ENCODE data around the gene SBSN. TPM values are rescaled to one million over a fixed set of nuclear protein-coding genes. Genes with fewer than 3 reads are reported as not detected.

Gene SBSN
- total RNA-seq, 1 donor from 2014 or later = not detected

GRCh38 chr19:35474104-35474503 is 54.0 kb downstream of the SBSN start:
- Histone ChIP-seq H3K4me1 (no peaks in the 10 kb centered on the region), H3K9me3 (replicated peaks) (no peaks in the 10 kb centered on the region), H3K27me3 (ENCODE audit: low read depth) (peaks cover 5% of the 10 kb centered on the region), H3K4me3 (no peak overlapping the region), H3K36me3 (no peaks in the 10 kb centered on the region), H3K27ac (replicated peaks) (no peak overlapping the region)
- DNase-seq = no peak
- TF ChIP-seq CTCF (IDR thresholded peaks at IDR 0.05; ENCODE audit: borderline replicate concordance) = no peak
- intact Hi-C loops (cut with micrococcal nuclease) = no loop called here

Other genes with a start within 250 kb of the SBSN start
- not detected for gene HAMP, start 245.8 kb downstream of the SBSN start, total RNA-seq
- gene MAG, start 236.2 kb downstream of the SBSN start, total RNA-seq = not detected
- gene CD22, start 199.1 kb downstream of the SBSN start, total RNA-seq = not detected
- gene FFAR1, start 180.4 kb downstream of the SBSN start, total RNA-seq = not detected
- gene FFAR3, start 169.9 kb downstream of the SBSN start, total RNA-seq = not detected
- gene GPR42, start 157.2 kb downstream of the SBSN start, total RNA-seq = not detected
- 0.27 TPM for gene FFAR2, start 80.1 kb downstream of the SBSN start, total RNA-seq
- not detected for gene KRTDAP, start 37.8 kb downstream of the SBSN start, total RNA-seq
- 7.9 TPM for gene DMKN, start 14.7 kb downstream of the SBSN start, total RNA-seq
- gene GAPDHS, start 5.1 kb upstream of the SBSN start, total RNA-seq = not detected
- gene TMEM147, start 17.3 kb upstream of the SBSN start, total RNA-seq = 84.3 TPM
- gene ATP4A, start 35.3 kb upstream of the SBSN start, total RNA-seq = not detected
- gene PMIS2, start 57.9 kb upstream of the SBSN start, total RNA-seq = not detected
- 3.7 TPM for gene HAUS5, start 84.4 kb upstream of the SBSN start, total RNA-seq
- gene RBM42, start 100.7 kb upstream of the SBSN start, total RNA-seq = 52.7 TPM
- 0.33 TPM for gene ETV2, start 113.4 kb upstream of the SBSN start, total RNA-seq
- 1,365 TPM for gene COX6B1, start 120.0 kb upstream of the SBSN start, total RNA-seq
- not detected for gene UPK1A, start 138.2 kb upstream of the SBSN start, total RNA-seq
- gene ZBTB32, start 176.2 kb upstream of the SBSN start, total RNA-seq = not detected
- 12.8 TPM for gene KMT2B, start 189.7 kb upstream of the SBSN start, total RNA-seq
- gene IGFLR1, start 214.1 kb upstream of the SBSN start, total RNA-seq = 4.9 TPM
- gene U2AF1L4, start 217.1 kb upstream of the SBSN start, total RNA-seq = 24.9 TPM
- gene PSENEN, start 217.3 kb upstream of the SBSN start, total RNA-seq = 43.1 TPM
- gene LIN37, start 220.3 kb upstream of the SBSN start, total RNA-seq = 6.2 TPM
- gene HSPB6, start 228.7 kb upstream of the SBSN start, total RNA-seq = 899 TPM
- gene PROSER3, start 229.9 kb upstream of the SBSN start, total RNA-seq = 4.8 TPM
- gene ARHGAP33, start 247.3 kb upstream of the SBSN start, total RNA-seq = 3.8 TPM